ENCODE measurements around the gene DNAJC22. TPM values are rescaled to one million over a fixed set of nuclear protein-coding genes. Genes with fewer than 3 reads are reported as not detected.
"Not testable (repeated sequence)": the region's sequence is repeated elsewhere in the genome, so short reads cannot be mapped to it uniquely, and the experiment has no call there.

DNAJC22 gene
- total RNA-seq, 1 experiment from 2014 or later = 14.3 TPM

- no peak for DNase-seq (ENCODE audit: low spot score)
Observed at GRCh38 chr12:49370539-49370938, 23.9 kb downstream of the DNAJC22 start.

DNA sequence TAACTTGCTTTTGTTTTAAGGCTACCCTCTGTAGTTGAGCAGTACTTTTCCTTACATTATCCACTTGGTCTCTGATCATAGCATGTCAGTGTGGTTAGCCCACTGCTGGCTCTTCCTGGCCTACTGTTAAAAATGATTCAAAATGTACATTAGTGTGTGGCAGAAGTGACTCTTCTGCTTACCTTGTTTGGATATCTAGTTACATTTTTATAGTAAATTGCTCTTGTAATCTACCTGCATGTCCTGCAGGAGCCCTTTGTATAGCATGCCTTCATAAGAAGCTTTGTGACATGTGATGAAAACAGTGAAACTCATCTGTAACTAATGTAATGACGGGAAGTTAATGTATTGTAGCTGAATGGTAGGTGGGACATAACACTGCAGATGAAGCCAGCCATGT, 28.7 kb downstream of the DNAJC22 start:
- DNase-seq (ENCODE audit: low spot score) = no peak

GRCh38 chr12:49377386-49377785, 30.7 kb downstream of the DNAJC22 start:
- no peak for DNase-seq (ENCODE audit: low spot score)

GRCh38 chr12:49380184-49380583, 33.5 kb downstream of the DNAJC22 start:
- not testable (repeated sequence) for DNase-seq (ENCODE audit: low spot score)

DNA sequence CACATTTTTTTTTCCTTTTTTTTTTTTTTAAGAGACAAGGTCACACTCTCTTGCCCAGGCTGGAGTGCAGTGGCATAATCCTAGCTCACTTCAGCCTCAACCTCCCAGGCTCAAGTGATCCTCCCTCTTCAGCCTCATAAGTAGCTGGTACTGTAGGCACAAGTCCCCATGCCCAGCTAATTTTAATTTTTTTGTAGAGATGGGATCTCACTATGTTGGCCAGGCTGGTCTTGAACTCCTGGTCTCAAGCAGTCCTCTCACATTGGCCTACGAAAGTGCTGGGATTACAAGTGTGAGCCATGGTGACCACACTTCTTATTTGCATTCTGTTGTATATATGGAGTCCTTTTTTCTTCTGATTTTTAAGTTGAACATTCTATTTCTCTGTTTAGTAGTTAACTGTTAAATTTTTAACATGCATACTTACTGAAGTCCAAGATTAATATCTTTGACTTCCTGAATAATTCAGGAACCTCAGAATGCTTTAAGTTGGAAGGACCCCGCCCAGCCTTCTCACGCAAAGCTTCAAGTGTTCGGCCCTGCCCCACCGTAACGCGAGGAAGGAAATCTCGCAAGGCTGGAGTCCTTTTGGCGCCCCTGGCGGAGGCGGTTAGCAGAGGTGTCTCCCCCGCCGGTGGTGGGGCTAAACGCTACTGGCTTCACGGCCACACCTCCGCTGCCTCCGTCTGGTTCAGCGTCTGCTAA, 42.1 kb downstream of the DNAJC22 start:
- no peak for DNase-seq (ENCODE audit: low spot score)

DNA sequence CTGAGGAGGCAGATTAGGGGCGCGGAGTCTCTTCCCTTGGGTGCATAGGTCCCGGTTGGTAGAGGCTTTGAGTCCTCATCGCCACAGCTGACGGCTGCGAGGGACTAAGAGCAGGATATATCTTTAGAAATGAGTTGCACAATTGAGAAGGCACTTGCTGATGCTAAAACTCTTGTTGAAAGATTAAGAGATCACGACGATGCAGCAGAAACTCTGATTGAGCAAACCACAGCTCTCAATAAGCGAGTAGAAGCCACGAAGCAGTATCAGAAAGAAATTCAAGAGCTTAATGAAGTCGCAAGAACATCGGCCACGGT, 42.7 kb downstream of the DNAJC22 start:
- no peak for DNase-seq (ENCODE audit: low spot score)

DNA sequence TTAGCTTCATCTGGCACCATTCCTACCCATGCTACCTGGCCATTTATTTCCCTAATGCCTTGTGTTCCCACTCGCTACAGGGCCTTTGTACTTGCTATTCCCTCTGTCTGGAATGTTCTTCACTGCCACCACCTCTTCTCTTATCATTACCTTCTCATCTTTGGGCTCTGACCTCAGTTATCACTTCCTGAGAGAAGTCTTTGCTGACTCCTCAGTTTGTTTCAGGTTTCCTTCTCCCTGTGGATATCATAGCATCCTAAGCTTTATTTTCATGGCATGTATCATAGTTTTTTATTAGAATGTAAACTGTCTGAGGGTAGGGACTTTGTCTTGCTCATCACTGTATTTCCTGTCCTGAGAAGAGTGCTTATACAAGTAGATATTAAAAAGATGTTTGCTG, 50.3 kb downstream of the DNAJC22 start:
- DNase-seq (ENCODE audit: low spot score) = no peak

DNA sequence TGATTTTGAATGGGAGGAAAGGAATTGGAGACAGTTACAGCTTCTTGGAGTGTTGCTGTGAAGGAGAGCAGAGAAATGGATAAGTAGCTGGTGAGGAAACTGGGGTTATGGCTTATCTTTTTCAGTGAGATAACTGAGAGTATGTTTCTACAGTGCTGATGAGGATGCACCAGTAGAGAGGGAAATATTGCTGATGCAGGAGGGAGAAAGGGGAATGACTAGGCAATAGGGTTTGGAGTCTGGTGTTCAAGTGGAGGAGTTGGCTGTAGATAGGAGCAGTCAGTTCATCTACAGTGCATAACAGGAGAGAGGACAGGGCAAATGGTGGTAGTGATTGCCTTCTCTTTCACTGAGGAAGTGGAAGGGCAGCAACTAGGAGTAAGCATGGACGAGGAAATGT, 53.6 kb downstream of the DNAJC22 start:
- DNase-seq (ENCODE audit: low spot score) = no peak

Other genes starting within 250 kb of the DNAJC22 start
- 10.6 and 27.3 TPM in 2 replicates for gene LMBR1L, start 236.0 kb upstream of the DNAJC22 start, total RNA-seq (2014; rRNA removed; shearing (Covaris generic))
- 3,840 and 4,099 TPM in 2 replicates for gene TUBA1B, start 215.5 kb upstream of the DNAJC22 start, total RNA-seq (2014; rRNA removed; shearing (Covaris generic))
- 403 and 523 TPM in 2 replicates for gene TUBA1A, start 157.8 kb upstream of the DNAJC22 start, total RNA-seq (2014; rRNA removed; shearing (Covaris generic))
- gene TUBA1C, start 81.8 kb upstream of the DNAJC22 start, total RNA-seq (2014; rRNA removed; shearing (Covaris generic)) = 1,223 and 1,559 TPM in 2 replicates
- 0.10 TPM in 1 of 2 replicates, not detected in the other for gene PRPH, start 51.7 kb upstream of the DNAJC22 start, total RNA-seq (2014; rRNA removed; shearing (Covaris generic))
- gene TROAP, start 23.6 kb upstream of the DNAJC22 start, total RNA-seq (2014; rRNA removed; shearing (Covaris generic)) = 39.8 and 56.9 TPM in 2 replicates
- 2.6 and 3.8 TPM in 2 replicates for gene C1QL4, start 9.7 kb upstream of the DNAJC22 start, total RNA-seq (2014; rRNA removed; shearing (Covaris generic))
- gene SPATS2, start 20.6 kb downstream of the DNAJC22 start, total RNA-seq (2014; rRNA removed; shearing (Covaris generic)) = 24.4 and 34.1 TPM in 2 replicates
- 0.70 and 1.6 TPM in 2 replicates for gene KCNH3, start 192.1 kb downstream of the DNAJC22 start, total RNA-seq (2014; rRNA removed; shearing (Covaris generic))
- 71.7 and 77.8 TPM in 2 replicates for gene MCRS1, start 221.3 kb downstream of the DNAJC22 start, total RNA-seq (2014; rRNA removed; shearing (Covaris generic))